HG02938 (cell line): Measurements from ENCODE around the gene ERMP1.
"Not testable (repeated sequence)": the region's sequence is repeated elsewhere in the genome, so short reads cannot be mapped to it uniquely, and the experiment has no call there.

Experiments used
- ATAC-seq: cut with Tn5 transposase; IDR thresholded peaks from one replicate; pipeline ENCODE4 v1.9.1; 2021; ENCODE audit warnings: mild to moderate bottlenecking, moderate library complexity; ENCODE audit not compliant: unreplicated experiment

The ERMP1 gene, protein sequence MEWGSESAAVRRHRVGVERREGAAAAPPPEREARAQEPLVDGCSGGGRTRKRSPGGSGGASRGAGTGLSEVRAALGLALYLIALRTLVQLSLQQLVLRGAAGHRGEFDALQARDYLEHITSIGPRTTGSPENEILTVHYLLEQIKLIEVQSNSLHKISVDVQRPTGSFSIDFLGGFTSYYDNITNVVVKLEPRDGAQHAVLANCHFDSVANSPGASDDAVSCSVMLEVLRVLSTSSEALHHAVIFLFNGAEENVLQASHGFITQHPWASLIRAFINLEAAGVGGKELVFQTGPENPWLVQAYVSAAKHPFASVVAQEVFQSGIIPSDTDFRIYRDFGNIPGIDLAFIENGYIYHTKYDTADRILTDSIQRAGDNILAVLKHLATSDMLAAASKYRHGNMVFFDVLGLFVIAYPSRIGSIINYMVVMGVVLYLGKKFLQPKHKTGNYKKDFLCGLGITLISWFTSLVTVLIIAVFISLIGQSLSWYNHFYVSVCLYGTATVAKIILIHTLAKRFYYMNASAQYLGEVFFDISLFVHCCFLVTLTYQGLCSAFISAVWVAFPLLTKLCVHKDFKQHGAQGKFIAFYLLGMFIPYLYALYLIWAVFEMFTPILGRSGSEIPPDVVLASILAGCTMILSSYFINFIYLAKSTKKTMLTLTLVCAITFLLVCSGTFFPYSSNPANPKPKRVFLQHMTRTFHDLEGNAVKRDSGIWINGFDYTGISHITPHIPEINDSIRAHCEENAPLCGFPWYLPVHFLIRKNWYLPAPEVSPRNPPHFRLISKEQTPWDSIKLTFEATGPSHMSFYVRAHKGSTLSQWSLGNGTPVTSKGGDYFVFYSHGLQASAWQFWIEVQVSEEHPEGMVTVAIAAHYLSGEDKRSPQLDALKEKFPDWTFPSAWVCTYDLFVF

DNA sequence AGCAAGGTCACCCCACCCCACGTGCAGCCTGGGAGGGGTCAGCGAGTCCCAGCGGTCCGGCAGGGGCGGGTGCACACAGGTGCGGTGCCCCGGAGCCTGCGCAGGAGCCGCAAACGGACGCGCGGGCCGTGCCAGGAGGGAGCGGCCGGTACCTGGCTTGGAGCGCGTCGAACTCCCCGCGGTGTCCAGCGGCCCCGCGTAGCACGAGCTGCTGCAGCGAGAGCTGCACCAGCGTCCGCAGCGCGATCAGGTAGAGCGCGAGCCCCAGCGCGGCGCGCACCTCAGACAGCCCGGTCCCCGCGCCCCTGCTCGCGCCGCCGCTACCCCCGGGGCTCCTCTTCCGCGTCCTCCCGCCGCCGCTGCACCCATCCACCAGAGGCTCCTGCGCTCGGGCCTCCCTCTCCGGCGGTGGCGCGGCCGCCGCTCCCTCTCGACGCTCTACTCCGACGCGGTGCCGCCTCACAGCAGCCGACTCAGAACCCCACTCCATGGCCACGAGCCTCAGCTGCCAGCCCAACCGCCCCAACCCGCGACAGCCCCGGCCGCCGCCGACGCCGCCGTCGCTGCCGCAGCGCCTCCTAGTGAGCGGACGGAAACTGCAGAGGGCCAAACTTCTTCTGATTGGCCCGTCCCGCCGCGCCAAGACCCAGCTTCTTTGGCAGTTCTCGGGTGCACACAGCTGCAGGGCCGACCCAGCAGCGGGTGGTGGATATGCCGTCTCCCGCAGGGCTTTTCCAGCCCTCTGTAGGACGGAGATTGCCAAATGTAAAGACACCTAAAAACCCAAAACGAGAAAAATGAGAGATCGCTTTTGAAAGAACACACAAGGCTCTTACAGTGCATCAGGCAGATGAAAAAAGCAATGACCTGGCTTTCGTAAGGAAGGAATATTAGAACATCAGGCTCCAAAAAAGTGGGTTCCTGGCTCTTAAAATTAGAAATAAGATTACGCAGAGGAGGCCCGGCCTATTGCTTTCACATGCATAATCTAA lies at the start of gene ERMP1:
TSS of gene ERMP1 (minus strand) at position 580 of the 992 bp plus-strand sequence. CDS start at position 490, 90 bp downstream.
- ATAC-seq, result peak; percentile 79

DNA sequence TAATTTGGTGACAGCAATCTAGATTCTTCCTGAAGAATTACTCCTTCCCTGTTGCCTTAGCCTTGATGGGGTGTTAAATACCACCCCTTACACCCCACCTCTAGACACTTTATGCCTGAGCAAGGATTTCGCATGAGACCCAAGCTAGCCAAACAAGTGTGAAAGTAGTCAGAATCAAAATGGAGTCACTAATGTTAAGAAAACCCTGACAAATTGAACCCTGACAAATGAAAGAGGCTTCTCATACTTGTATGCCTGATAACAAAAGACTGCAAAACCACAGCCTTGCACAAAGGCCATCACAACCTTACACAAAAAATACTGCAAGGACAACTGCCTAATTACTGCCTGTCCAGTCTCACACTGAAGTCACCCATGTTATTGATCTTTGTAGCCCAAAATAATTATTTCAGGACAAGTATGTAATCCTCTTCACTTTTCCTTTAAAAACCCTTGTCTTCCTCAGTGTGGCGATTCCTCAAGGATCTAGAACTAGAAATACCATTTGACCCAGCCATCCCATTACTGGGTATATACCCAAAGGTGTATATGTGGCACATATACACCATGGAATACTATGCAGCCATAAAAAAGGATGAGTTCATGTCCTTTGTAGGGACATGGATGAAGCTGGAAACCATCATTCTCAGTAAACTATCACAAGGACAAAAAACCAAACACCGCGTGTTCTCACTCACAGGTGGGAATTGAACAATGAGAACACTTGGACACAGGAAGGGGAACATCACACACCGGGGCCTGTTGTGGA lies 49.5 kb upstream of the ERMP1 start:
- not testable (repeated sequence) for ATAC-seq

DNA sequence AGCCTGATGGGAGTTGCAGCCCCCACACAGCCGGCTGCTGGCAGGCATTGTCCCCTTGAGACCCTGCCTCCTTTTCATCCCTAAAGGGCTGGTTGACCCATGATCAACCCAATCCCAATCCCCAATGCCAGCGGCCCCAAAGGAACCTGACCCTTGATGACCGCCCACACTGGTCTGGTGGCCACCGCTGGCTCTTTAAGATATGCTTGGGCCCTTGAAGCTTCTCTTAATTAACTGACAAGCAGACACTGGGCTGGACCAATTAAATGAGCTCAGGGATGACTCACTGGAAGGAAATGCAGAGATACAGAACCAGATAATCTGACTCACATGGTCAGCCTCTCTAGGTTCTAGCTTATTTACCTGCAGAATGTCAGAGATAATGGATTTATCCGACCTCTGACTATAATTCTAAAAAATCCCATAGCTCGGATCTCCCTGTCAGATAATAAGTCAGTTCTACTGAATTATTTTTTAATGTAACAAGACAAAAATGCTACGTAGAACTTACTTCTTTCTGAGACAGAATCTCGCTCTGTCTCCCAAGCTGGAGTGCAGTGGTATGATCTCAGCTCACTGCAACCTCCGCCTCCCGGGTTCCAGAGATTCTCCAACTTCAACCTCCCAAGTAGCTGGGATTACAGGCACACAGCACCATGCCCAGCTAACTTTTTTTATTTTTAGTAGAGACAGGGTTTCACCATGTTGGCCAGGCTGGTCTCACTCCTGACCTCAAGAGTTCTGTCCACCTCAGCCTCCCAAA lies 46.7 kb upstream of the ERMP1 start:
- ATAC-seq, result no peak

DNA sequence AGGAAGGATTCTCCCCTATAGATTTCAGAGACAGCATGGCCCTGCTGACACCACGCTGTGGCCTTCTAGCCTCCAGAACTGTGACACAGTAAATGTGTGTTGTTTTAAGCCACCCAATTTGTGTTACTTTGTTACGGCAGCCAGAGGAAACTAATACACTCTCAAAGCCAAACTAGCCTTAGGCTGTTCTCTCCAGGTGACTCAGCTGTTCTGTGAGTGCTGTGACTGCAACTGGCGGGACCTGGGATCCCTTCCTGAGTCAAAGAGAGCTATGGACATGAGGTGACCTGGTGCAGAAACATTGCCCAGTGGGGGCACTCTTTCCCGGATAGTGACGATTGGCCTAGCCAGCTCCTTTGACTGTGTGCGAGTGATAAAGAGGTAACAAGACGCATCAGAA lies 43.8 kb upstream of the ERMP1 start:
- ATAC-seq, result no peak

DNA sequence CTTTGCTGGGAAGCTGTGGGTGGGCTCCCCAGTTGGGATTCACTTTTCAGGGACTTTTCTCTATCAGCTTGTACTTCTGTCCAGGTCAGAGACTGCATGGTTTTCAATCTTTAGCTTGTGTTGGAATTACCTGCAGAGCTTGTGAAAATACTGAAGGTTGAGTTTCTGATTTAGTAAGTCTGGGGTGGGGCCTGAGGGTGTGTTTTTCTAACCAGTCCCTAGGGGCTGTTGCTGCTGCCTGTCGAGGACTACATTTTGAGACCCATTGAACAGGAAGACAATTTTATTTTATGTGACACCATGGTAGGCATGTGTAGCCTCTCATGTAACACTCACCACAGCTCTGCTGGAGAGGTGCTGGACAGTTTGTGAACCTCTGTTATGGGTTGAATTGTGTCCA lies 43.1 kb upstream of the ERMP1 start:
- ATAC-seq, result peak; percentile 61

DNA sequence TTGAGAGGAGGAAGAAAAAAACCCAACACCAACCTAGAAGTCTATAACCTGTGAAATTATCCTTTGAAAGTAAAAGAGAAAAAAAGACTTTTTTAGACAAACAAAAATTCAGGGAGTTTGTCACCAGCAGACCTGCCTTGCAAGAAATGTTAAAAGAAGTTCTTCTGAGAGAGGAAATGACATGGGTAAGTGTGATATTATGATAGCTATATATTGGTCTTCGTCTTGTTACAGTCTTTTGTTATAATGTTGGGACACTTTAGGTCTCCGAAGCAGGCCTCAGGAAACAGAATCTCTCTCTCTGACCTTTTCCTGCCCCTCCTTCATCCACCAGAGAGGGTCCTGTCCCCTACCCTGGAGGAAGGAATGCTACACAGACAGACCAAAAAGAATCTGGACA lies 41.1 kb upstream of the ERMP1 start:
- ATAC-seq, result no peak

DNA sequence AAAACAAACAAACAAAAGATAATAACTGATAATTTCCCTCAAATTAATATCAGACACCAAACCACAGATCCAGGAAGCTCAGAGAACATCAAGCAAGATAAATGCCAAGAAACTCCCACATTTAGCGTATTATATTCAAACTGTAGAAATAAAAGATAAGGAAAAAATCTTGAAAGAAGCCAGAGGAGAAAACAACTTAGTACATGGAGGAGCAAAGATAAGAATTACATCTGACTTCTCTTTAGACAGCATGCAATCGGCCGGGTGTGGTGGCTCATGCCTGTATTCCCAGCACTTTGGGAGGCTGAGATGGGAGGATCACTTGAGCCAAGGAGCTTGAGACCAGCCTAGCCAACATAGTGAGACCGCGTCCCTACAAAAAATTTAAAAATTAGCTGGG lies 40.5 kb upstream of the ERMP1 start:
- no peak for ATAC-seq

DNA sequence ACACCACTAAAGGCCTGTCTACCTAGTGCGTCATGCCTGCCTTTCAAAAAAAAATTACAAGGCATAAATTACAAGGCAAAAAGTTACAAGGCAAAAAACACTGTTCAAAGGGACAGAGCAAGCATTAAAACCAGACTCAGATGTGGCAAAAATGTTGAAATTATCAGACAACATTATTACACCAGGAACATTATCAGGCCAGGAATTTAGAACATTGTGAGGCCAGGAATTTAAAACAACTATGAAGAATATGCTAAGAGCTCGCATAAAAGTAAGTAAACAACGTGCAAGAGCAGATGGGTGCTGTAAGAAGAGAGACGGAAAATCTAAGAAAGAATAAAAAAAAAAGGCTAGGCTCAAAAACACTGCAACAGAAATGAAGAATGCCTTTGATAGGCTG lies 39.6 kb upstream of the ERMP1 start:
- ATAC-seq, result no peak

DNA sequence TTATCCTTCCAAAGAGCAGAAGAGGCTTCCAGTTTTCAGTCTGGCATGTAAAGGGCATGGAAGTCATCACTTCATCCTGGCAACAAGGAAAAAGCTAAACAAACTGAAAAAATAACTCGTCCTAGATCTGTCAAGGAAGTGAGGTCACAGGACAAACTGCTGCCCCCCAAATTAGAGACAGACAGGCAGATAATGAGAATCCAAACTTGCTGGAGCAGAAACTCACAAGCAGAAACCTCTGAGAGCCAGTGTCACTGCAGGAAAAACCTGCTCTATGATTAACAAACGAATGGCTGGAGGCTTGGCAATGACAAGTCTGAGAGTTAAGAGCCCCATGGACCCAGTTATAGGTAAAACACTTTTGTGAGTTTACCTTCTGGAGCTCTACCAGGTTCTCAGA lies 38.9 kb upstream of the ERMP1 start:
- ATAC-seq, result no peak

DNA sequence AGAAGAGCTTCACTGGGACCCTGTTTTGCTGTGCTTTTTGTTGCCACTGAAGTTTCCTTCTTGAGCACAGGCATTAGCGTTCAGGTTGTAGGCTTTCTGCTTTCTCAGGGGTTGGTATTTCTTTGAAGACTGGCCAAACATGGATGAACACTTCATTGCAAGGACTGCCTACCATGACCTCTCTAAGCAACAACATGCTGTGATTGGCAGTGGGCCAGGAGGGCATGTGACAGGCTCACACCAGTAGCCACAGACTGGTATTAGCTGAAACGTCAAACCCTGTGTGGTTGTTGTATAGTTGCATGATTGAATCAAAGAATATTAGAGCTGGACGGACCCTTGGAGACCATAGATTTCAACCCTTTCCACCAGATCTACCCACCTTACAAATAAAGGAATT lies 37.8 kb upstream of the ERMP1 start:
- ATAC-seq, result no peak

DNA sequence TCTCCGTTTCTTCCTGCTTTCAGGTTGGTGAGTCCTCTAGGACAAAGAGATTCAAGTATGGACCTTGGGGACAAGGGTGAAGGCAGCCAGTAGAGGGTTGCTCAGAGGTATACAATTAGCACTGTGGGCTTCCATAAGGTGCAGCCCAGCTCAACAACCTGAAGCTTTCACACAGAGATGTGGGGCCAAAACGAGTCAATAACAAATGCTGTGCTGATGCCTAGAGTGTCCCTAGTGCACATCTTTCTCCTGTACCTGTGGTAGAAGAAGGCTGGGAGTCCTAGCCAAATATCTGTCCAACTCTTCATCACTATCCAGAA lies 37.1 kb upstream of the ERMP1 start:
- no peak for ATAC-seq

DNA sequence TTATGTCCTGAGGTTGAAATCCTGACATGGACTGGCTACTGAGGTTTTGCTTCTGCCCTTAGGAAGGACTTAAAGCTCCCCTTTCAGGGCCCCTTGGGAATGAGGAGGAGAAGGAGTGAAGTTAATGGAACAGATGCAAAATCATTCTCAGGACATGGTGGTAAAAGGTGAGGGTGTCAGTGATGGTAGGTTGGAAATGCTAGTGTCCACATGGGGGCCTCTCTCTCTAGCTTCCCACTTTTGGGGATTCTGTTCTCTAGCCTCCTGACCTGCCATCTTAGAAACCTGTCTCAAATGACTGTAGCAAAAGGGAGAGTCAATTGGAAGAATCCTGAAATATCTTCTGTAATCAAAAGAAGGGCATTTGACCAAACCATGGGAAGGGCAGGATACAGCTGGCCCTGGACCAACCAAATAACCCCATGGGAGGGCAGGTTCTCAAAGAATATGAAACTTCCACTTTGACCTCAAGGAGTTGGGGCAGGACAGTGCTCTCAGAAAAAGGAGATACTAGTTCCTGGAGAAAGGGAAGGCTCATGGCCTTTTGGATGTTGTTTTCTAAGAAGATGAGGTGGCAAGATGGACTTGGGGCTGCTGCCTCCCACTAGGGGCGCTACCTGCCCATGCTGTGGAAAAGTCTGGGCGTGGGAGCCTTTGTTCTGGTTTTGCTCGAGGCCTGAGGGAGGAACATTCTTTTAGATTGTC lies 36.5 kb upstream of the ERMP1 start:
- no peak for ATAC-seq

DNA sequence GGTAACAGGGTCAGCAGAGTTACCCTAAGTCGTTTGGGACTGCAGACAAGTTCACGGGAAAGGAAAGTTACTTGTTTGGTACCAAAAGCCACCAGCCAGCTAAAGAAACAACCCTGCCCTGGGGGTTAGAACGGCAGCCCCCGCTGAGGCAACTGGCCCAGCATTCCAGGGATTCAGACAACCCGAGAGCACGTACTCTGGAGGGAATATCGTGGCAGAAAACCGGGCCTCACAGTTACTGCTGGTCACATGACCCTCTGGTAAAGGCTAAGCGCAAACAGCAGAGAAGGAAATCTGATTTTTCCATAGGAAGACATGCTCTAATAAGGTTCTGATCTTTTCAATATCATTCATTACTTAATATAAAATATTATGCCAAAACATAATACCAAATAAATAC lies 35.3 kb upstream of the ERMP1 start:
- no peak for ATAC-seq

DNA sequence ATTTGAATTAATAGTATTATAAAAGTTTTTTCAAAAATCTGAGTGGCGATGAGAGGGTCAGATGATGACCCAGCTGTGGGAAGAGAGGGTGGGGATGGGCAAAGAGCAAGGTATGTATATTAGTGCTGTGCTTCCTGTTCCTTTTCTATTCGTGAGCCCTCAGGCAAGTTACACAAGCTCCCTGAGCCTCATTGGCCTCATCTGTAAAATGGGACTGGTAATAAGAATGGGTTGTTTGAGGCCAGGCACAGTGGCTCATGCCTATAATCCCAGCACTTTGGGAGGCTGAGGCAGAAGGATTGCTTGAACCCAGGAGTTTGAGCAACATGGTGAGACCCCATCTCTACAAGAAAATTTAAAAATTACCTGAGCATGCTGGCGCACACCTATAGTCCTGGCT lies 33.8 kb upstream of the ERMP1 start:
- ATAC-seq, result no peak

DNA sequence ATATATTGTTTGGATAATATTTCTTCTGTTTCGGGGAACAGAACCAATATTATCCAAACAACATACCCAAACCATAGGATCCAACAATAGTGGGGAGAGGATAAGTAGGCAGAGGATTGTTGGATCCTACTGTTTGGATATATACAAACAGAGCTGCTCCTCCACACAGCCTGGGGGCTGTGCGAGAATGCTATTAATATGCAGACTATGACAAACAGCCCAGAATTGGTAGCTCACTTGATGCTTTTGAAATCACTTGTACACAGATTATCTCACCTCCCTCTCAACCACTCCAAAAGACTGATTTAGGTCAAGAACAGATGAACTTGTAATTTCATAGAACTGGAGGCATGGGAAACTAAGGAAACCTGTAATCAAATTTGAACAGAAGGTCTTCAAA lies 33.4 kb upstream of the ERMP1 start:
- no peak for ATAC-seq

DNA sequence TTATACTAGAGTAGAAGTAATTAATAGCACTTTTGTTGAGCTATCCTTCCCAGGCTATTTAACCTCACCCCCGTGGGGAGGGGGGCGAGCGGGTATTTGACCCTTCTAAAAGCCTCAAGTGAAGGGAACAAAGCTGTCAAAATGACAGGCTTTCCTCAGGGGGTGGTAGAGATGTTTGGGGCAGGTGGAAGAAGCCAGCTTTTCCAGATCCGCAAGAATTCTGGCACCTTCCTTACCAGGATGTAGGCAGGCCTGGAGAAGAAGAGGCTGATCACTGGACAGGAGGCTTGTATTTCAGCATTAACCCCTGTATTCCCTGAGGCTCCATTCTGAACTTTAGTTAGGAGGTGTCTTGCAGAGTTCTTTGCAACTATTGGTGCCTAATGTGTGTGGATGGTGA lies 31.5 kb upstream of the ERMP1 start:
- ATAC-seq, result no peak

DNA sequence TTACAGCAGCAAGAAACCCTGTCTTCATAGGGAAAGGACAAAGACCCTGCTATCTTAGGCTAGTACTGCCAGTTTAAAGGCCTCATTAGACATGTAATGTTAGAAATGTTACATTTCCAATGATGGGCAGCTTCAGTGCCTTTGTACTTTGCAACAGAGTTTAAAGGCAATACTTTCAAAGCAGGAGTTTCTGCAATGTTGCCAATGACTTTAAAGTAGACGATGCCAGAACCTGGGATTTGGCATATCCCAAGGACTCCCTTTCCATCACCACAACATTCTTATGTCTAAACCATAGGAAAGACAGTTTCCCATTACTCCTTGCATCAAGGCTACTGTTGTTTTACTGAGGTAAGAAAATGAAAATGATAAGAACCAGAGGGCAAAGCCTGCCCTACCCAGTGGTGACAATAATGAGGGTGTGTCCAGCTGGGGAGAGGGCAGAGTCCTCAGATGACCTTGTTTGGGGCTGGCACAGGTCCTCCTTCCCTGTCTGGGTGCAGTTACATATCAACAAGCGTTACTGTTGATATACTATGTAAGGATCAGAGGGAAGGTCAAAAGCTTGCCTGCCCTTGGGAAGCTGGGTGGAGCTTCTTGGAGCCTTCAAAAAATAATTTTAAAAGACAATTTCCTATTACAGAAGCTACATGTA lies 30.3 kb upstream of the ERMP1 start:
- no peak for ATAC-seq

DNA sequence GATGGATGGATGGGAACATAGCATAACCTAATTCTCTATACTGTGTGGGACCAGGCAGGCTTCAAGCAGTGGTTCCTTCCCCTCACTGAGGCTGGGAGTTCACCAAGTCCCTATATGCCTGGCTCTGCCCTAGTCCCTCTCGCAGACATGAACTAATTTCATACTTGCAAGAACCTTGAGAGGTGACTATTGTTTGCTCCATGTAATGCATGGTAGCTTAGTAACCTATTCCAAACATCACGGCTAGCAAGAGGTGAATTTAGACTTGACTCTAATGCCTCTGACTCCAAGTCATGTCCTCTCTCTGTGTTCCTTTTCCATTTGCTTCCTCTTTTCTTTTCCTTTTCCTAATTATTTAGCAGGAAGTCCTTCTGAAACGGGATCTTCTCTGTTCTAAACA lies 25.9 kb upstream of the ERMP1 start:
- ATAC-seq, result no peak
